Cardiac fibroblast (primary cell): ENCODE data around the gene HMX1.

Experiments used
- DNase-seq, 2 donors: peaks; one replicate each; pipeline versions ENCODE4 v3.0.0 to v3.0.0-alpha.2; 2010; ENCODE audit warnings: low read depth in 2 of 2
- H3K4me3 ChIP-seq, 2 donors: replicated peaks in 1 of 2; 1 replicate in 1 of 2; 2 replicates in 1 of 2; pipeline ENCODE4 v1.5.1; 2011; ENCODE audit warnings: low read depth in 2 of 2, low read length in 2 of 2, mild to moderate bottlenecking in 2 of 2, moderate library complexity in 1 of 2
- CTCF ChIP-seq: IDR thresholded peaks from one replicate; pipeline ENCODE4 v1.5.1; 2011; ENCODE audit warnings: low read depth, mild to moderate bottlenecking, low read length, inconsistent platforms

The HMX1 gene

GRCh38 chr4:8905226-8905772 lies 33.7 kb upstream of the HMX1 start:
- TF ChIP-seq CTCF = no peak
- no peak overlapping the region for H3K4me3 ChIP-seq
- DNase-seq = no peak

GRCh38 chr4:8904666-8905065 lies 33.0 kb upstream of the HMX1 start:
- TF ChIP-seq CTCF = no peak
- H3K4me3 ChIP-seq = no peak overlapping the region
- DNase-seq = no peak

GRCh38 chr4:8904041-8904501 lies 32.4 kb upstream of the HMX1 start:
- no peak overlapping the region for H3K4me3 ChIP-seq

GRCh38 chr4:8901335-8901734 lies 29.7 kb upstream of the HMX1 start:
- no peak for TF ChIP-seq CTCF
- DNase-seq = no peak
- no peak overlapping the region for H3K4me3 ChIP-seq

More at GRCh38 chr4:8904041-8904501, 32.4 kb upstream of the HMX1 start:
- no peak for DNase-seq
- no peak for TF ChIP-seq CTCF

- no peak for DNase-seq
- no peak for TF ChIP-seq CTCF
Measured at GRCh38 chr4:8900588-8900987, 28.9 kb upstream of the HMX1 start.

GRCh38 chr4:8898419-8898818 lies 26.8 kb upstream of the HMX1 start:
- H3K4me3 ChIP-seq = no peak overlapping the region
- no peak for TF ChIP-seq CTCF
- no peak for DNase-seq

More at GRCh38 chr4:8900588-8900987, 28.9 kb upstream of the HMX1 start:
- H3K4me3 ChIP-seq = no peak overlapping the region
